K562 treated with DMSO at 1 percent for 4 hours (cell line): ENCODE data around the gene C9. TPM values are rescaled to one million over a fixed set of nuclear protein-coding genes. Genes with fewer than 3 reads are reported as not detected.

Experiments
- total RNA-seq: library from RNA; unstranded; fragments of 300-600 nt; gene quantifications from 2 replicates; pipeline ENCODE4 v1.2.3, GENCODE V29; 2022; ENCODE audit not compliant: insufficient read depth

The C9 gene
- not detected in 2 replicates for total RNA-seq

GRCh38 chr5:39364367-39364766, at the start of gene C9:
TSS of gene C9 (minus strand) at chr5:39364495. CDS start at chr5:39364464, 31 bp downstream.

Other genes starting within 250 kb of the C9 start
- gene FYB1, start 144.9 kb downstream of the C9 start, total RNA-seq: 7.1 and 13.0 TPM in 2 replicates
- gene DAB2, start 60.5 kb upstream of the C9 start, total RNA-seq: 9.5 and 11.3 TPM in 2 replicates